CD4-positive, CD25-positive, alpha-beta regulatory T cell (primary cell): ENCODE results near the gene ENPP6. TPM values are rescaled to one million over a fixed set of nuclear protein-coding genes. Genes with fewer than 3 reads are reported as not detected.

Experiments used
- ATAC-seq, 2 donors: fragments of 150-1000 bp; cut with Tn5 transposase; one replicate each; pipeline ENCODE4 v1.10.0; 2021; ENCODE audit warnings: low read depth in 2 of 2, moderate number of reproducible peaks in 2 of 2, moderate library complexity in 1 of 2
- DNase-seq, 3 donors: peaks; one replicate each; pipeline versions ENCODE4 v3.0.0 to v3.0.0-alpha.2; 2012 to 2022; ENCODE audit warnings: mixed read lengths in 1 of 3
- H3K27ac ChIP-seq: one replicate; pipeline ENCODE4 v1.7.0; 2013; ENCODE audit warnings: mild to moderate bottlenecking, low read length; ENCODE audit not compliant: insufficient read depth, poor library complexity, severe bottlenecking
- H3K27me3 ChIP-seq: one replicate; pipeline ENCODE4 v1.7.0; 2013; ENCODE audit warnings: low read length; ENCODE audit not compliant: control insufficient read depth, insufficient read depth
- H3K36me3 ChIP-seq: one replicate; pipeline ENCODE4 v1.7.0; 2013; ENCODE audit warnings: mild to moderate bottlenecking, low read length, moderate library complexity; ENCODE audit not compliant: control insufficient read depth, insufficient read depth
- H3K4me1 ChIP-seq: 2 replicates; pipeline ENCODE4 v1.7.0; 2013; ENCODE audit warnings: mild to moderate bottlenecking, low read length; ENCODE audit not compliant: insufficient read depth, control insufficient read depth, poor library complexity, severe bottlenecking
- H3K4me3 ChIP-seq: one replicate; pipeline ENCODE4 v1.7.0; 2013; ENCODE audit warnings: low read depth, mild to moderate bottlenecking, low read length, moderate library complexity
- H3K9me3 ChIP-seq, 2 experiments: 1 replicate in 1 of 2; 2 replicates in 1 of 2; pipeline ENCODE4 v1.7.0; 2013; ENCODE audit warnings: low read length in 2 of 2, mild to moderate bottlenecking in 1 of 2, moderate library complexity in 1 of 2; ENCODE audit not compliant: control insufficient read depth in 2 of 2
- H3K27ac Mint-ChIP-seq, 3 donors: one replicate each; pipeline ENCODE4 v1.8.0; 2020 to 2022; ENCODE audit warnings: mild to moderate bottlenecking in 3 of 3, mixed read lengths in 3 of 3, moderate library complexity in 2 of 3
- H3K27me3 Mint-ChIP-seq: one replicate; pipeline ENCODE4 v1.8.0; 2022; ENCODE audit warnings: mild to moderate bottlenecking, mixed read lengths
- H3K36me3 Mint-ChIP-seq: one replicate; pipeline ENCODE4 v1.8.0; 2020; ENCODE audit warnings: mixed read lengths
- H3K4me1 Mint-ChIP-seq, 4 donors: one replicate each; pipeline ENCODE4 v1.8.0; 2020 to 2022; ENCODE audit warnings: mixed read lengths in 4 of 4, mild to moderate bottlenecking in 1 of 4
- H3K4me3 Mint-ChIP-seq, 4 donors: one replicate each; pipeline ENCODE4 v1.8.0; 2020 to 2022; ENCODE audit warnings: mild to moderate bottlenecking in 4 of 4, mixed read lengths in 4 of 4, moderate library complexity in 3 of 4
- H3K9me3 Mint-ChIP-seq, 7 donors: one replicate each; pipeline ENCODE4 v1.8.0; 2020 to 2022; ENCODE audit warnings: mixed read lengths in 7 of 7, mild to moderate bottlenecking in 3 of 7, moderate library complexity in 2 of 7
- polyA plus RNA-seq, 4 donors: library from polyadenylated mRNA; unstranded; fragments of 300-500 nt; fragmentation: Illumina TruSeq; gene quantifications; one replicate each; pipeline ENCODE4 v1.2.3, GENCODE V29; 2021
- total RNA-seq: library from RNA; stranded (reverse); gene quantifications from one replicate; pipeline ENCODE4 v1.2.3, GENCODE V29; 2022

The ENPP6 gene
- total RNA-seq (not detected), polyA plus RNA-seq (not detected)

GRCh38 chr4:184217634-184218033, at the start of gene ENPP6:
Gene ENPP6, minus strand, starts transcription at chr4:184217873. Its CDS starts 54 bp downstream, at chr4:184217819.
- Mint-ChIP-seq H3K36me3 (no peaks in the 10 kb centered on the region), H3K4me1 (no peaks in the 10 kb centered on the region), H3K4me3 (peak within 1 kb of the TSS in 1 of 4 donors; percentile 1), H3K27ac (no peak within 1 kb of the TSS), H3K9me3 (peaks cover 0 to 2% (median under 1%) of the 10 kb centered on the region in 7 donors), H3K27me3 (peaks cover 42% of the 10 kb centered on the region)
- Histone ChIP-seq H3K36me3 (no peaks in the 10 kb centered on the region), H3K4me1 (no peaks in the 10 kb centered on the region), H3K27me3 (peaks cover 15% of the 10 kb centered on the region), H3K27ac (no peak within 1 kb of the TSS), H3K9me3 (peaks cover 0 to 2% of the 10 kb centered on the region in 2 experiments), H3K4me3 (no peak within 1 kb of the TSS)
- DNase-seq: no peak
- ATAC-seq: no peak

GRCh38 chr4:184267206-184267608, 49.5 kb upstream of the ENPP6 start:
- Histone ChIP-seq H3K27me3 (no peaks in the 10 kb centered on the region), H3K9me3 (no peaks in the 10 kb centered on the region), H3K27ac (peak overlapping the region; percentile 93), H3K36me3 (no peaks in the 10 kb centered on the region), H3K4me1 (peaks cover 16% of the 10 kb centered on the region), H3K4me3 (peak overlapping the region; percentile 90)
- ATAC-seq: no peak
- Mint-ChIP-seq H3K27ac (peak overlapping the region; percentile 98), H3K4me3 (peak overlapping the region; percentile 92 to 94 (median 92)), H3K36me3 (no peaks in the 10 kb centered on the region), H3K9me3 (peaks cover 0 to 3% (median 0%) of the 10 kb centered on the region in 7 donors), H3K27me3 (no peaks in the 10 kb centered on the region), H3K4me1 (peaks cover 29 to 59% (median 35%) of the 10 kb centered on the region in 4 donors)
- DNase-seq: no peak

GRCh38 chr4:184265546-184266351, 48.1 kb upstream of the ENPP6 start:
- peaks cover 29 to 55% (median 35%) of the 10 kb centered on the region in 4 donors for H3K4me1 Mint-ChIP-seq
- no peak for DNase-seq
- peaks cover 0 to 3% (median 0%) of the 10 kb centered on the region in 7 donors for H3K9me3 Mint-ChIP-seq
- H3K36me3 ChIP-seq: no peaks in the 10 kb centered on the region
- H3K27me3 ChIP-seq: no peaks in the 10 kb centered on the region
- no peak for ATAC-seq
- no peaks in the 10 kb centered on the region for H3K36me3 Mint-ChIP-seq
- peak overlapping the region in 3 of 4 donors; percentile 38 to 68 (median 39) for H3K4me3 Mint-ChIP-seq
- H3K27me3 Mint-ChIP-seq: no peaks in the 10 kb centered on the region
- no peaks in the 10 kb centered on the region for H3K9me3 ChIP-seq
- peak overlapping the region; percentile 17 for H3K27ac ChIP-seq
- H3K4me1 ChIP-seq: peaks cover 16% of the 10 kb centered on the region
- peak overlapping the region in 2 of 3 donors; percentile 82 to 98 for H3K27ac Mint-ChIP-seq
- H3K4me3 ChIP-seq: no peak overlapping the region

GRCh38 chr4:184263910-184264732, 46.4 kb upstream of the ENPP6 start:
- peaks cover 25 to 39% (median 30%) of the 10 kb centered on the region in 4 donors for H3K4me1 Mint-ChIP-seq
- Histone ChIP-seq H3K27ac (peak overlapping the region; percentile 41), H3K9me3 (no peaks in the 10 kb centered on the region), H3K4me1 (peaks cover 16% of the 10 kb centered on the region), H3K36me3 (no peaks in the 10 kb centered on the region), H3K4me3 (peak overlapping the region; percentile 34), H3K27me3 (no peaks in the 10 kb centered on the region)
- peak overlapping the region in 2 of 4 donors; percentile 9 to 12 for H3K4me3 Mint-ChIP-seq
- H3K27ac Mint-ChIP-seq: peak overlapping the region in 1 of 3 donors; percentile 82
- H3K36me3 Mint-ChIP-seq: no peaks in the 10 kb centered on the region
- DNase-seq (peak; percentile 85 to 96 (median 89)), ATAC-seq (peak; percentile 50 to 64)
- H3K27me3 Mint-ChIP-seq: no peaks in the 10 kb centered on the region
- peaks cover 0 to 3% (median 0%) of the 10 kb centered on the region in 7 donors for H3K9me3 Mint-ChIP-seq

GRCh38 chr4:184263461-184263860, 45.8 kb upstream of the ENPP6 start:
- H3K27ac ChIP-seq: no peak overlapping the region
- peaks cover 16% of the 10 kb centered on the region for H3K4me1 ChIP-seq
- no peaks in the 10 kb centered on the region for H3K9me3 ChIP-seq
- H3K27me3 Mint-ChIP-seq: no peaks in the 10 kb centered on the region
- no peaks in the 10 kb centered on the region for H3K27me3 ChIP-seq
- peaks cover 0 to 3% (median 0%) of the 10 kb centered on the region in 7 donors for H3K9me3 Mint-ChIP-seq
- no peak overlapping the region for H3K27ac Mint-ChIP-seq
- H3K36me3 ChIP-seq: no peaks in the 10 kb centered on the region
- H3K4me3 Mint-ChIP-seq: no peak overlapping the region
- ATAC-seq (no peak), DNase-seq (no peak)
- H3K4me3 ChIP-seq: no peak overlapping the region
- no peaks in the 10 kb centered on the region for H3K36me3 Mint-ChIP-seq
- peaks cover 20 to 32% (median 25%) of the 10 kb centered on the region in 4 donors for H3K4me1 Mint-ChIP-seq

- Mint-ChIP-seq H3K36me3 (no peaks in the 10 kb centered on the region), H3K27ac (no peak overlapping the region), H3K9me3 (peaks cover 0 to 3% (median 0%) of the 10 kb centered on the region in 7 donors), H3K27me3 (no peaks in the 10 kb centered on the region), H3K4me3 (no peak overlapping the region), H3K4me1 (peaks cover 18 to 27% (median 21%) of the 10 kb centered on the region in 4 donors)
- H3K4me1 ChIP-seq: peaks cover 16% of the 10 kb centered on the region
- no peak overlapping the region for H3K4me3 ChIP-seq
- no peaks in the 10 kb centered on the region for H3K36me3 ChIP-seq
- no peak for ATAC-seq
- no peaks in the 10 kb centered on the region for H3K27me3 ChIP-seq
- no peaks in the 10 kb centered on the region for H3K9me3 ChIP-seq
- H3K27ac ChIP-seq: no peak overlapping the region
- DNase-seq: no peak
Observed at GRCh38 chr4:184262901-184263300, 45.2 kb upstream of the ENPP6 start.

GRCh38 chr4:184261246-184261645, 43.6 kb upstream of the ENPP6 start:
- Histone ChIP-seq H3K4me1 (peaks cover 7% of the 10 kb centered on the region), H3K4me3 (no peak overlapping the region), H3K27me3 (no peaks in the 10 kb centered on the region), H3K36me3 (no peaks in the 10 kb centered on the region), H3K9me3 (no peaks in the 10 kb centered on the region), H3K27ac (no peak overlapping the region)
- no peaks in the 10 kb centered on the region for H3K27me3 Mint-ChIP-seq
- ATAC-seq (no peak), DNase-seq (no peak)
- H3K36me3 Mint-ChIP-seq: no peaks in the 10 kb centered on the region
- no peak overlapping the region for H3K27ac Mint-ChIP-seq
- H3K4me1 Mint-ChIP-seq: peaks cover 9 to 16% (median 11%) of the 10 kb centered on the region in 4 donors
- no peak overlapping the region for H3K4me3 Mint-ChIP-seq
- H3K9me3 Mint-ChIP-seq: no peaks in the 10 kb centered on the region
